ENCODE results near the gene COL15A1. TPM values are rescaled to one million over a fixed set of nuclear protein-coding genes. Genes with fewer than 3 reads are reported as not detected.

Gene COL15A1
- total and polyA plus RNA-seq, 2 donors, result 42.0 to 136 TPM

DNA sequence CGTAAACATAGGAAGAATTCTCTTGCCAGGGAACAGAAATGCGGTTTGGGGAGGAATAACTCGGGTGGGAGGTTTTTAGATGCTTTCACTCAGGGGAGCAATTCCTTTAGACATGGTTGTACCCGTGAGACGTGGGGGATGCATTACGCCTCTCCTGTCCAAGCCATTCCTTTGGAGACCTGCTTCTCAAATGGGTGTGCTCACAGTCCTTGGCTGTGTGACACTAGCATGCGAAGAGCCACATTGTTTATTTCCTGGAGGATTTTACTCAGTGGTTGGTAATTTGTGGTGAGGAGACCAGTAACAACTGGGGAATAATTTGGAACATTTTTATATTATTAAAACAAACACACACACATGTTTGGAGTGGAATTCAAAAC, 18.5 kb downstream of the COL15A1 start:
- no peak overlapping the region for H3K4me3 ChIP-seq (ENCODE audit: low read depth, low read length)
- no peak overlapping the region for H3K27ac ChIP-seq (ENCODE audit: low read depth)
- no peaks in the 10 kb centered on the region for H3K36me3 ChIP-seq (ENCODE audit: insufficient read depth)
- DNase-seq (ENCODE audit: extremely low spot score), result no peak
- 56% methylated on average over 7 of the region's 7 CpGs for WGBS
- no peaks in the 10 kb centered on the region for H3K4me1 ChIP-seq (ENCODE audit: insufficient read depth)

DNA sequence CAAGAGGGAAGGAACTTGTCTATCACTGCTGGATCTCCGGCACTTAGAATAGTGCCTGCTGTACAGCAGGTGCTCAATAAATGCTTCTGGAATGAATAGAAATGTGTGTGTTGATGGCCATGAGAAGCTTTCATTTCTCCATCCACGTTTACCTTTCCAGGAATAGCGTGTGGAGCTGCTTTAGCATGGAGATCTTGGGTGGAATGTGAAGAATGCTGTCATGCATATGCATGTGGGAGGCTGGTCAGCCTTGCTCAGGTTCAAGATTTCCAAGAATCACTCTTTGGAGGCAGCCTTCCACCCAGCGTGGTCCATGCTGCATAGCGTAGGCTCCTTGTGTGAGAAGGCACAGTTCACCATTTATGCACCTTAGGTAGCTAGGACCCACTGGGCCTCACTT, 19.2 kb downstream of the COL15A1 start:
- Histone ChIP-seq H3K4me1 (ENCODE audit: insufficient read depth) (no peaks in the 10 kb centered on the region), H3K4me3 (ENCODE audit: low read depth, low read length) (no peak overlapping the region), H3K27ac (ENCODE audit: low read depth) (no peak overlapping the region), H3K36me3 (ENCODE audit: insufficient read depth) (no peaks in the 10 kb centered on the region)
- no peak for DNase-seq (ENCODE audit: extremely low spot score)
- 69% methylated on average over 5 of the region's 5 CpGs for WGBS

DNA sequence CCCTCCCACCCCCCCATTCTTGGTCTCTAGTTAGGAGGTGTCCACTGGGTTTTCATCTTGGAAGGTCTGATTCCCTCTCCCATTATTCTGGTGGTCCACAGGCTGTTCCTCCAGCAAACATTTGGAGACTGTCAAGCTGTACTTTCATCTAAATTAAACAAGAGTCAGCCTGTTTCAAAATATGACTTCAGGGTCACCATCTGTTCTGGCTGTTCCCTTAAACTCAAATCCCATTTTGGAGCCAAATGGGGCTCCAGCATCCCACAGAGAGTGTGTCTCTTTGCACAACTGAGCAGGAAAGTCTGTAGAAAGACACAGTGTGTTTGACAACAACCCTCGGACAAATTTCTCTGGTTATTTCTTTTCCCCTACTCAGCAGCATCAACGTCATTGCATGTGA, 20.5 kb downstream of the COL15A1 start:
- DNase-seq (ENCODE audit: extremely low spot score), result no peak
- Histone ChIP-seq H3K4me1 (ENCODE audit: insufficient read depth) (no peaks in the 10 kb centered on the region), H3K27ac (ENCODE audit: low read depth) (no peak overlapping the region), H3K4me3 (ENCODE audit: low read depth, low read length) (no peak overlapping the region), H3K36me3 (ENCODE audit: insufficient read depth) (no peaks in the 10 kb centered on the region)
- 59% methylated on average over 2 of the region's 2 CpGs for WGBS

DNA sequence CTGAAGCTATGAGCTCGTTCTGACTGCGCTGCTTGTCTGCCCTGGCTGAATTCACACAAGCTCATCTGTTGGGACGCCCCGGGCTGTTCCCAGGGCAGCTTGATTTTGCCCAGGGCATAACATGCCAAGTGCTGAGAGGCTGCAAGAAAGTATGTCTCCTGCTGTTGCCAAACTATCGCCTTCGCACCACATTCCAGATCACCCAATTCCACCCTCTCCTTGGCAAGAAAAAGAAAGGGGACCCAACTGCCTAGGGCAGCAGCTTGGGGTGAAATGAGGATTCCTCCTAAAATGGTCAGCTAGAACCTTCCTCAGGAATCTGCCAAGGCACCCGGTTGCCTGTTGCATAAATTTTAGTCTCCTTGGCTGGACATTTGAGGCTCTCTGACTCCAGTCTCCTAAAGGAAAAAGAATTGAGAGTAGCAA, 21.2 kb downstream of the COL15A1 start:
- H3K4me3 ChIP-seq (ENCODE audit: low read depth, low read length), result no peak overlapping the region
- 70% methylated on average over 7 of the region's 7 CpGs for WGBS
- no peaks in the 10 kb centered on the region for H3K36me3 ChIP-seq (ENCODE audit: insufficient read depth)
- no peak for DNase-seq (ENCODE audit: extremely low spot score)
- no peaks in the 10 kb centered on the region for H3K4me1 ChIP-seq (ENCODE audit: insufficient read depth)
- H3K27ac ChIP-seq (ENCODE audit: low read depth), result no peak overlapping the region

DNA sequence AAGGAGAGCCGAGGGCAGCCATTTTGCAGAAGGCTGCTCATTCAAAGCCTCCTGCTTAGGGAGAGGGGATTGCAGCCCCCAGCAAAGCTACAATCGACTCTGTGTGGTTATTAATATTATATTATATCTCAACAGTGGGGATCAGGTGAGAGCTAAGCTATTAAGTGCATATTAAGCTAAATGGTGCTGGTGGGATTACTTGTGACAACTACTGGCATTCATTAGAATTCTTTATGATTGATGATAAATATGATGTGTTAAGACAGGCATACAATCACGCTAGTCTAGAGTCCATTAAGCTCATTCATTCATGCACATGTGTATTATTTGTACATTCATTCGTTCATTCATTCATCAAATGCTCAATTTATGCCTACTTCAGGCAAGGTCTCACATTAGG, 23.0 kb downstream of the COL15A1 start:
- DNase-seq (ENCODE audit: extremely low spot score), result no peak
- WGBS, result 91% methylated on average over 4 of the region's 4 CpGs
- Histone ChIP-seq H3K4me3 (ENCODE audit: low read depth, low read length) (no peak overlapping the region), H3K36me3 (ENCODE audit: insufficient read depth) (no peaks in the 10 kb centered on the region), H3K4me1 (ENCODE audit: insufficient read depth) (no peaks in the 10 kb centered on the region), H3K27ac (ENCODE audit: low read depth) (no peak overlapping the region)

DNA sequence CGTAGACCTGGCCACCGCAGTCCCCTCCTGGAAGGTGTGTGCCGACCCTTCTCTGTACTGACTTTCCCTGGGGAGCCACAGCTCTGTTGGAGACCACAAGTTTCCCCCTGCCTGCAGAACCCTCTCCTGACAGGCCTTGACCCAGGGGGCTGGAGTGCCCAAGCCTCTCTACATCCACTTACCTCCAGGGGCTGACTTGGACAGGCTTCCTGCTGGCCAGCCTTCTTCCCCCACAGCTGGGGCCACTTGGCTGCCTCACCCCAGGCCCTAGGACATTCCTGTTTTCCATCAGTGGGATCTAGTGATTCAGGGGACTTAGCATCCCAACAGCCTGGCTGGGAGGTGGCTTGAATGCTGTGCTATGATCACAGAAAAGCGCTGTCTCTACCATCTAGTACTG, 23.6 kb downstream of the COL15A1 start:
- Histone ChIP-seq H3K27ac (ENCODE audit: low read depth) (no peak overlapping the region), H3K36me3 (ENCODE audit: insufficient read depth) (no peaks in the 10 kb centered on the region), H3K4me3 (ENCODE audit: low read depth, low read length) (no peak overlapping the region), H3K4me1 (ENCODE audit: insufficient read depth) (no peaks in the 10 kb centered on the region)
- WGBS, result 98% methylated on average over 4 of the region's 4 CpGs
- DNase-seq (ENCODE audit: extremely low spot score), result no peak

DNA sequence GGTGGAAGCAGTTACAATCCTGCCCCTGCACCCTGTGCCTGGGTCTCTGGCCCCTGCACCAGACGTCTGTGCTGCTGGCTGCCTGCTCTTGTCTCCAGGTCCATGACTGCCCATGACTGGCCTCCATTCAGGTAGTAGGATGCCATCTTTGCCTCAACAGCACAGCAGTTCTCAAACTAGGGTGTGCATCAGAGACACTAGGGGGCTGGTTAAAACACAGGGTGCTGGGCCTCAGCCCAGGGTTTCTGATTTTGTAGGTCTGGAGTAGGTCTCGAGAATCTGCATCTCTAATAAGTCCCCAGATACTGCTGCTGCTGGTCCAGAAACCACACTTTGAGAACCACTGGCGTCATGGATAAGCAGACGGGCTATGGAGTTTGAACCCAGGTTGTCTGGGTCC, 24.0 kb downstream of the COL15A1 start:
- DNase-seq (ENCODE audit: extremely low spot score), result no peak
- 92% methylated on average over 4 of the region's 4 CpGs for WGBS
- H3K4me1 ChIP-seq (ENCODE audit: insufficient read depth), result no peaks in the 10 kb centered on the region
- no peak overlapping the region for H3K27ac ChIP-seq (ENCODE audit: low read depth)
- no peaks in the 10 kb centered on the region for H3K36me3 ChIP-seq (ENCODE audit: insufficient read depth)
- H3K4me3 ChIP-seq (ENCODE audit: low read depth, low read length), result no peak overlapping the region

DNA sequence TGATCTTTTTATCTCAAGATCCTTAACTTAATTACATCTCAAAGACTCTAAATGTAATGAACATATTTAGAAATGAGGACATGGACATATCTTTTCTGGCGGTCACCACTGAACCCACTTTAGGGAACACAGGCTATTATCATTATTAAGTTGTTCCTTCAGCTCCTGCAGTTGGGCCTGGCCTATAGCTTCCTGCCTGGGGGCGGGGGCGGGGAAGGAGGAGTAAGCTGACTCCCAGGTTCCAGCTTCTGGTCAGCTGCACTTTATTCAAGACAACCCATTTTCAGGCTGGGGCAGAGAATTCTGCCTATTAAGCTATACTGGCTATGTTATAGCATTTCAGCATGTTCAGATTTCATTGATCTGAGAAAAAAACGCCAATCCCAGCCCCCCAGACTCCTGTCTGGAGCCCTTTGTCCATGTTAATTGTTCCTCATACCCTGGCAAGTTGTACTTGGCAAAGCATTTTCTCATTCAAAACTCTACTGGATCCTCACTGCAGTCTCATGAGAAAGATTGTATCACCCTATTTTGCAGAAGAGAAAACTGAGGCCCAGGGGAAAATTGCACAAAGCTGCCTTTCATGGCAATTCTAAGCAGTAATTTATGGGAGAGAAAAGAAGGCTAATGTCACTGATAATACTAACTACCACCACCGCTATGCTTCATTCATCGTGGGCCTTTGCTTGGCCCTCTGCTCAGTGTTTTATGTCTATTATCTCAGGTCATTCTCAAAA, 25.1 kb downstream of the COL15A1 start:
- Histone ChIP-seq H3K27ac (ENCODE audit: low read depth) (no peak overlapping the region), H3K36me3 (ENCODE audit: insufficient read depth) (no peaks in the 10 kb centered on the region), H3K4me1 (ENCODE audit: insufficient read depth) (no peaks in the 10 kb centered on the region), H3K4me3 (ENCODE audit: low read depth, low read length) (no peak overlapping the region)
- no peak for DNase-seq (ENCODE audit: extremely low spot score)
- WGBS, result 92% methylated on average over 6 of the region's 6 CpGs

DNA sequence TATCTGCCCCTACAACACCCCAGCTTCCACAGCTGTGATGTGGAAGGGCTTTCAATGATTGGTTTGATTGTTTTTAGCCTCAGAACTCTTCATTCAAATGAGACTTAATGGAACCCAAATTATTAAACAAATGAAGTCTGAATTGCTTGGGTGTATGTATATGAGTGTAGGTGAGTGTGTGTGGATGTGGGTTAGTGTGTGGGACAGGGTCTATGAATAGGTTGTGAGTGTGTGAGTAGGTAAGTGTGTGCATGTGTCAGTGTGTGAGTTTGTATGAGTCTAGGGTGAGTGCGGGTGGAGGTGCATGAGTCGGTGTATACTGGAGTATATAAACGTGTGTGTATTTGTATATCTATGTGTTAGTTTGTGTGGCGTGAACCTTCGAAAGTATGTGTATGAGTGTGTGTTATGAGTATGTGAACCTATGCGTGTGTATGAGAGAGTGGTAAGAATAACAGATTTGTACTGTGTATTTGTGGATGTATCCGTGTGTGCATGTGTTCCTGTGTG, 26.9 kb downstream of the COL15A1 start:
- Histone ChIP-seq H3K36me3 (ENCODE audit: insufficient read depth) (no peaks in the 10 kb centered on the region), H3K4me3 (ENCODE audit: low read depth, low read length) (no peak overlapping the region), H3K27ac (ENCODE audit: low read depth) (no peak overlapping the region), H3K4me1 (ENCODE audit: insufficient read depth) (no peaks in the 10 kb centered on the region)
- 92% methylated on average over 7 of the region's 7 CpGs for WGBS
- no peak for DNase-seq (ENCODE audit: extremely low spot score)

DNA sequence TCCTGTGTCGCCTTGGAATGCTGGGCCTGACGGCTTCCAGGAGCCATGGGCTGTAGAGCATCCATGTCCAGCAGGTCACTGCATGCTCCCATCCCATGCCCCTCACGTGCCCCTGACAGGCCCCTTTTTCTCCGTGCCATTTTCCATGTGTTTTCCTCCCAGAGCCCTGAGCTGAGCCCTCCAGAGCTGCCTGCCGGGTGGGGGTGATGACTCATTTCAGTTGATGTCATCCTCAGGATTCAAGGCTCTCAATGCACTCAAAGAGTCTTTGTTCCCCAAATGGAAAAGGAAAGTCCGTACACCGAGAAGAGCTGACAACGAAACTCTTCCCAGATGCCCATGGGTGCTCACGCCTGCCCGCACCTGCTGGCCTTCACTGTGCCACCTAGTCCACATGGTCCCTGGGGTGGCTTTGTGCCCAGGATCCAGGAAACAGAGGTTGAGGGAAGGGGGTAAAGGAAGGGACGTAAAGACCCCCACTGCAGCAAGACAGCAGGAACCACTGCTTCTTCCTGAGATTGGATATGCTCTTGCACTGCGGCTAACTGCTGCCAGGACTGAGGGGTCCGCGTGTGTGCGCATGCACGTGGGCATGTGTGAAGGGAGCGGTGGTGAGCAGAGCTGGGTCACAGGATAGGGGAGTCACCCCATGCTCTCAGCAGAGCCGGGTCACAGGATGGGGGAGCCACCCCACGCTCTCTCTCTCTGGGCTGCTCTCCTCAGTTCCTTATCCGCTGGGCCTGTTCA, 27.6 kb downstream of the COL15A1 start:
- Histone ChIP-seq H3K4me3 (ENCODE audit: low read depth, low read length) (no peak overlapping the region), H3K27ac (ENCODE audit: low read depth) (no peak overlapping the region), H3K36me3 (ENCODE audit: insufficient read depth) (no peaks in the 10 kb centered on the region), H3K4me1 (ENCODE audit: insufficient read depth) (no peaks in the 10 kb centered on the region)
- DNase-seq (ENCODE audit: extremely low spot score), result no peak
- 71% methylated on average over 20 of the region's 20 CpGs for WGBS

DNA sequence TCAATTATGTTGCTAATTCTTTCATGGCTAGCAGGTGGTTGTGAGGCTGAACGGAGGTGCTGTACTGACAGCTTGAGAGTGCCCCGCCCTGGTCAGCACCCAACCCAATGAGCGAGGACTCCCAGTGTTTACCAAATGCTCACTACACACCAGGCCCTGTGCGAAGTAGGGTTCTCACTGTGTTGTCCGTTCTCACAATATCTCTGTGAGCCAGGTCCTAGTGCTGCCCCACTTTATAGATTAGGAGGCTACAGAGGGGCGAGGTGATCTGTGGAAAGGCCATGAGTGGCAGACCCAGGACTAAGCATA, 28.2 kb downstream of the COL15A1 start:
- no peak for DNase-seq (ENCODE audit: extremely low spot score)
- no peaks in the 10 kb centered on the region for H3K36me3 ChIP-seq (ENCODE audit: insufficient read depth)
- no peaks in the 10 kb centered on the region for H3K4me1 ChIP-seq (ENCODE audit: insufficient read depth)
- no peak overlapping the region for H3K4me3 ChIP-seq (ENCODE audit: low read depth, low read length)
- WGBS, result 90% methylated on average over 6 of the region's 6 CpGs
- no peak overlapping the region for H3K27ac ChIP-seq (ENCODE audit: low read depth)

DNA sequence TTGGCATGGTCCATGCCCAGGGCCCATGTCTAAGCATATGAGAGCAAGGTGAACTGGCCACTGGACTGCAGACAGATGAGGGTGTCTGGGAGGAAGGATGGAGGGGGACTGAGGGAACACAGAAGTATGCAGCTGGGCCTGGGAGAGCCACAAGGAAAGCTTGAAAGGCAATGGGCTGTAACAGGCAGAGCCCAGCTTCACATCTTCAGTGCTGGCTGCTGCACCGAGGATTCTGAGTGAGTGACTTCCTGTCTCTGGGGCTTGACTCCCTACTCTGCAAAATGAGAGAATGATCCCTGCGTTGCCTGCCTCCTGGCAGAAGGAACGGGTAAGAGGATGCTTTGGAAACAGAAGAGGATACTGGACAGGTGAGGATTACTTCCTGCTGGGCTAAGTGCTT, 29.0 kb downstream of the COL15A1 start:
- no peak overlapping the region for H3K4me3 ChIP-seq (ENCODE audit: low read depth, low read length)
- H3K36me3 ChIP-seq (ENCODE audit: insufficient read depth), result no peaks in the 10 kb centered on the region
- H3K27ac ChIP-seq (ENCODE audit: low read depth), result no peak overlapping the region
- no peak for DNase-seq (ENCODE audit: extremely low spot score)
- no peaks in the 10 kb centered on the region for H3K4me1 ChIP-seq (ENCODE audit: insufficient read depth)
- WGBS, result 47% methylated on average over 3 of the region's 3 CpGs

DNA sequence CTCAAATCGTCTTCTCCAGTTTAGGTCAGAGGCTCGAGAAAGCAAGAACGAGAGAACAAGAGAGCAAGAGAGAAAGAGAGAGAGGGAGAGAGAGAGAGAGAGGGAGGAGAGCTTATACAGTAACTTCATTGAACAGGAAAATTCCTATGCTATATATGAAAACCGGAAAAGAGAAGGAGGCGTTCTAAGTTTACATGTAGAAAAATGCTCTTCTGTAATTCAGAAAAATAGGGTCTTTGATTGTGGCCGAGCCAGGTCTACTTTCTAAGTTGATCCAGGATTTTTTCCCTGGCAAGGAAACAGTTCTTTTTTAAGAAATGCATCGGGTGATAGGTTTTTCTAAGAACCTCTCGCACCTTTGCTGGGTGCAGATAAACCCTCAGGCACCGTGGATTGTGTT, 29.5 kb downstream of the COL15A1 start:
- Histone ChIP-seq H3K36me3 (ENCODE audit: insufficient read depth) (no peaks in the 10 kb centered on the region), H3K4me3 (ENCODE audit: low read depth, low read length) (no peak overlapping the region), H3K4me1 (ENCODE audit: insufficient read depth) (no peaks in the 10 kb centered on the region), H3K27ac (ENCODE audit: low read depth) (no peak overlapping the region)
- no peak for DNase-seq (ENCODE audit: extremely low spot score)
- 71% methylated on average over 9 of the region's 9 CpGs for WGBS

DNA sequence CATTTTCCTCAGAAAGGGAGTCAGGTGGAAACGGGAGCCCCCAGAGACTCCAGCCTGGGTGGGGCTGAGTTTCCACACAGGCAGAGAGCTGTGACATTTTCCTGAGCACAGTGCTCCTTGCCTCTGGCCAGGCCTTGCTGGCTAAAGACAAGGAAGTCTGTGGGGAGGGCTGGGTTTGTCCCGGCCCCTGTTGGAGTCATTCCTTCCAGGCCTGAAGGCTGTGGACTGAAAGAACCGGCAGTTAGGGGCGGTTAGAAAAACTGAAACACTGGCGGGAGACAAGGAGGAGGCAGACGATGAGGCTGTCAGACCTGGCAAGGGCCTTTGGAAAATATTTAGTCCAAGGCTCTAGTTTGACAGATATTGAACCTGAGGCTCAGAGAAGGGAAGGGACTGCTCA, 29.9 kb downstream of the COL15A1 start:
- Histone ChIP-seq H3K4me3 (ENCODE audit: low read depth, low read length) (no peak overlapping the region), H3K27ac (ENCODE audit: low read depth) (no peak overlapping the region), H3K4me1 (ENCODE audit: insufficient read depth) (no peaks in the 10 kb centered on the region), H3K36me3 (ENCODE audit: insufficient read depth) (no peaks in the 10 kb centered on the region)
- no peak for DNase-seq (ENCODE audit: extremely low spot score)
- whole genome bisulfite sequencing, result 61% methylated on average over 6 of the region's 6 CpGs

All from urinary bladder (tissue), 4 donors.